Mucosa of rectum (tissue), 2 donors: ENCODE measurements around the gene NR3C2.
"Not testable (repeated sequence)": the region's sequence is repeated elsewhere in the genome, so short reads cannot be mapped to it uniquely, and the experiment has no call there.

ENCODE experiments used
- H3K27ac ChIP-seq, 2 donors: one replicate each; pipeline ENCODE4 v1.7.0; 2013; ENCODE audit warnings: inconsistent platforms in 2 of 2, low read depth in 2 of 2, low read length in 2 of 2
- H3K27me3 ChIP-seq, 2 donors: one replicate each; pipeline ENCODE4 v1.7.0; 2013; ENCODE audit warnings: low read length in 2 of 2; ENCODE audit not compliant: control insufficient read depth in 2 of 2, insufficient read depth in 2 of 2
- H3K36me3 ChIP-seq, 2 donors: one replicate each; pipeline ENCODE4 v1.7.0; 2013; ENCODE audit warnings: low read length in 2 of 2; ENCODE audit not compliant: control insufficient read depth in 2 of 2, insufficient read depth in 2 of 2
- H3K4me1 ChIP-seq, 2 donors: one replicate each; pipeline ENCODE4 v1.7.0; 2013; ENCODE audit warnings: low read length in 2 of 2, mild to moderate bottlenecking in 1 of 2; ENCODE audit not compliant: control insufficient read depth in 2 of 2, insufficient read depth in 2 of 2
- H3K4me3 ChIP-seq, 2 donors: one replicate each; pipeline ENCODE4 v1.7.0; 2013; ENCODE audit warnings: low read length in 2 of 2
- H3K9ac ChIP-seq, 2 donors: one replicate each; pipeline ENCODE4 v1.7.0; 2013; ENCODE audit warnings: low read length in 2 of 2, low read depth in 1 of 2, mild to moderate bottlenecking in 1 of 2
- H3K9me3 ChIP-seq, 2 donors: one replicate each; pipeline ENCODE4 v1.7.0; 2013; ENCODE audit warnings: low read length in 2 of 2; ENCODE audit not compliant: control insufficient read depth in 2 of 2
- donor health status: healthy.
- donor health status: Normal muscosa, but diverticular disease.

NR3C2 gene

GRCh38 chr4:148330724-148331123 lies 111.5 kb downstream of the NR3C2 start:
- Histone ChIP-seq H3K4me1 (no peaks in the 10 kb centered on the region), H3K4me3 (no peak overlapping the region), H3K27ac (no peak overlapping the region), H3K9ac (no peak overlapping the region), H3K27me3 (no peaks in the 10 kb centered on the region), H3K9me3 (no peaks in the 10 kb centered on the region), H3K36me3 (no peaks in the 10 kb centered on the region)

GRCh38 chr4:148330161-148330560 lies 112.1 kb downstream of the NR3C2 start:
- H3K27ac ChIP-seq, result no peak overlapping the region
- no peaks in the 10 kb centered on the region for H3K27me3 ChIP-seq
- H3K4me3 ChIP-seq, result no peak overlapping the region
- H3K4me1 ChIP-seq, result no peaks in the 10 kb centered on the region
- H3K9me3 ChIP-seq, result no peaks in the 10 kb centered on the region
- H3K36me3 ChIP-seq, result no peaks in the 10 kb centered on the region
- no peak overlapping the region for H3K9ac ChIP-seq

GRCh38 chr4:148329751-148330150 lies 112.5 kb downstream of the NR3C2 start:
- no peak overlapping the region for H3K9ac ChIP-seq
- no peaks in the 10 kb centered on the region for H3K36me3 ChIP-seq
- no peak overlapping the region for H3K4me3 ChIP-seq
- H3K27me3 ChIP-seq, result no peaks in the 10 kb centered on the region
- H3K4me1 ChIP-seq, result no peaks in the 10 kb centered on the region
- no peak overlapping the region for H3K27ac ChIP-seq
- no peaks in the 10 kb centered on the region for H3K9me3 ChIP-seq

GRCh38 chr4:148327683-148328082 lies 114.5 kb downstream of the NR3C2 start:
- H3K4me1 ChIP-seq, result no peaks in the 10 kb centered on the region
- H3K27ac ChIP-seq, result no peak overlapping the region
- no peak overlapping the region for H3K4me3 ChIP-seq
- H3K9me3 ChIP-seq, result no peaks in the 10 kb centered on the region
- H3K27me3 ChIP-seq, result no peaks in the 10 kb centered on the region
- H3K36me3 ChIP-seq, result no peaks in the 10 kb centered on the region
- no peak overlapping the region for H3K9ac ChIP-seq

- H3K9me3 ChIP-seq, H3K27ac ChIP-seq: not testable (repeated sequence)
Observed at GRCh38 chr4:148323316-148323715, 118.9 kb downstream of the NR3C2 start.

GRCh38 chr4:148315049-148315448 lies 127.2 kb downstream of the NR3C2 start:
- Histone ChIP-seq H3K9me3 (no peaks in the 10 kb centered on the region), H3K27me3 (no peaks in the 10 kb centered on the region), H3K9ac (no peak overlapping the region), H3K27ac (no peak overlapping the region), H3K4me3 (no peak overlapping the region), H3K36me3 (no peaks in the 10 kb centered on the region), H3K4me1 (no peaks in the 10 kb centered on the region)

More at GRCh38 chr4:148323316-148323715, 118.9 kb downstream of the NR3C2 start:
- H3K4me3 ChIP-seq, H3K36me3 ChIP-seq, H3K9ac ChIP-seq, H3K27me3 ChIP-seq, H3K4me1 ChIP-seq: not testable (repeated sequence)

- H3K4me1 ChIP-seq, result no peaks in the 10 kb centered on the region
- H3K9me3 ChIP-seq, result no peaks in the 10 kb centered on the region
- no peaks in the 10 kb centered on the region for H3K27me3 ChIP-seq
- no peaks in the 10 kb centered on the region for H3K36me3 ChIP-seq
- no peak overlapping the region for H3K4me3 ChIP-seq
- H3K9ac ChIP-seq, result no peak overlapping the region
- H3K27ac ChIP-seq, result no peak overlapping the region
Observed at GRCh38 chr4:148312956-148313490, 129.2 kb downstream of the NR3C2 start.

- Histone ChIP-seq H3K9me3 (no peaks in the 10 kb centered on the region), H3K27ac (no peak overlapping the region), H3K9ac (no peak overlapping the region), H3K4me3 (no peak overlapping the region), H3K36me3 (no peaks in the 10 kb centered on the region), H3K27me3 (no peaks in the 10 kb centered on the region), H3K4me1 (no peaks in the 10 kb centered on the region)
Observed at GRCh38 chr4:148311526-148311925, 130.7 kb downstream of the NR3C2 start.

- H3K27me3 ChIP-seq, result no peaks in the 10 kb centered on the region
- H3K9ac ChIP-seq, result no peak overlapping the region
- H3K4me3 ChIP-seq, result no peak overlapping the region
- no peak overlapping the region for H3K27ac ChIP-seq
- peaks cover 0 to 2% of the 10 kb centered on the region in 2 donors for H3K4me1 ChIP-seq
- H3K9me3 ChIP-seq, result no peaks in the 10 kb centered on the region
- H3K36me3 ChIP-seq, result no peaks in the 10 kb centered on the region
Observed at GRCh38 chr4:148310756-148311155, 131.5 kb downstream of the NR3C2 start.

- Histone ChIP-seq H3K36me3 (no peaks in the 10 kb centered on the region), H3K27ac (no peak overlapping the region), H3K27me3 (no peaks in the 10 kb centered on the region), H3K9ac (no peak overlapping the region), H3K4me3 (no peak overlapping the region), H3K4me1 (peaks cover 0 to 2% of the 10 kb centered on the region in 2 donors), H3K9me3 (no peaks in the 10 kb centered on the region)
Observed at GRCh38 chr4:148305751-148306150, 136.5 kb downstream of the NR3C2 start.

GRCh38 chr4:148302416-148302815 lies 139.8 kb downstream of the NR3C2 start:
- H3K9ac ChIP-seq, result no peak overlapping the region
- H3K9me3 ChIP-seq, result no peaks in the 10 kb centered on the region
- peaks cover 0 to 2% of the 10 kb centered on the region in 2 donors for H3K4me1 ChIP-seq
- H3K4me3 ChIP-seq, result no peak overlapping the region
- H3K27me3 ChIP-seq, result no peaks in the 10 kb centered on the region
- H3K27ac ChIP-seq, result no peak overlapping the region
- no peaks in the 10 kb centered on the region for H3K36me3 ChIP-seq
